OCI-LY3 (cell line): ENCODE results near the gene RPS6KA2.

Source experiments
- H2AFZ ChIP-seq: fragments of 200-600, 300-600 bp; shearing (Covaris generic); 2 replicates; pipeline ENCODE4 v1.6.0; 2014; ENCODE audit warnings: antibody characterized with exemption, low read depth, low read length
- H3K27ac ChIP-seq: fragments of 200-600, 300-600 bp; sonication (generic); 2 replicates; pipeline ENCODE4 v1.5.1; 2014; ENCODE audit warnings: mild to moderate bottlenecking, low read length, moderate library complexity, mixed read lengths
- H3K27me3 ChIP-seq: fragments of 200-600, 300-600 bp; sonication (generic); 2 replicates; pipeline ENCODE4 v1.6.1; 2014; ENCODE audit warnings: low read depth, low read length, mixed read lengths
- H3K36me3 ChIP-seq: fragments of 200-600, 300-600 bp; sonication (generic); replicated peaks from 2 replicates; pipeline ENCODE3; 2014; ENCODE audit warnings: low read depth, low read length, mixed read lengths
- H3K4me1 ChIP-seq: fragments of 300-600, 200-600 bp; sonication (generic); 2 replicates; pipeline ENCODE4 v1.6.1; 2014; ENCODE audit warnings: low read length, mixed read lengths
- H3K4me2 ChIP-seq: fragments of 200-600, 300-600 bp; sonication (generic); 2 replicates; pipeline ENCODE4 v1.6.1; 2014; ENCODE audit warnings: low read length, mixed read lengths
- H3K4me3 ChIP-seq: fragments of 300-600, 200-600 bp; sonication (generic); 2 replicates; pipeline ENCODE4 v1.5.1; 2014; ENCODE audit warnings: antibody characterized with exemption, mild to moderate bottlenecking, low read length, moderate library complexity
- H3K79me2 ChIP-seq: fragments of 300-600, 200-600 bp; shearing (Covaris generic); 2 replicates; pipeline ENCODE4 v1.6.1; 2014; ENCODE audit warnings: mild to moderate bottlenecking, low read length, mixed read lengths
- H3K9ac ChIP-seq: fragments of 300-600, 200-600 bp; shearing (Covaris generic); 2 replicates; pipeline ENCODE4 v1.6.0; 2014; ENCODE audit warnings: mild to moderate bottlenecking, low read length, moderate library complexity
- H3K9me3 ChIP-seq: fragments of 200-600, 300-600 bp; shearing (Covaris generic); 2 replicates; pipeline ENCODE4 v1.6.1; 2014; ENCODE audit warnings: low read length, mixed read lengths; ENCODE audit not compliant: insufficient read depth
- H4K20me1 ChIP-seq: fragments of 200-600, 300-600 bp; sonication (generic); 2 replicates; pipeline ENCODE4 v1.6.1; 2016; ENCODE audit warnings: low read length, mixed read lengths; ENCODE audit not compliant: insufficient read depth
- CTCF ChIP-seq: fragments of 200-600, 300-600 bp; sonication (generic); IDR thresholded peaks from 2 replicates; pipeline ENCODE4 v1.5.1; 2014; ENCODE audit warnings: antibody characterized with exemption, low read length, low read depth
- EZH2phosphoT487 ChIP-seq: fragments of 200-600 bp; shearing (Covaris generic); IDR thresholded peaks from 2 replicates; pipeline ENCODE4 v1.6.1; 2018; ENCODE audit warnings: antibody characterized with exemption, mixed run types, low read depth

RPS6KA2 gene

GRCh38 chr6:166619912-166620311 lies 7.1 kb downstream of the RPS6KA2 start:
- Histone ChIP-seq H3K4me3 (no peak overlapping the region), H3K9me3 (no peaks in the 10 kb centered on the region), H3K9ac (no peak overlapping the region), H4K20me1 (no peaks in the 10 kb centered on the region), H3K79me2 (no peaks in the 10 kb centered on the region), H3K27me3 (no peaks in the 10 kb centered on the region), H3K27ac (no peak overlapping the region), H3K4me2 (no peak overlapping the region), H2AFZ (no peak overlapping the region), H3K4me1 (0 out of 2 replicates have a peak, but pooled peaks cover 4% of the 10 kb centered on the region), H3K36me3 (no peaks in the 10 kb centered on the region)
- TF ChIP-seq EZH2phosphoT487 (no peak), CTCF (no peak)

GRCh38 chr6:166618866-166619761 lies 7.9 kb downstream of the RPS6KA2 start:
- no peaks in the 10 kb centered on the region for H4K20me1 ChIP-seq
- no peak overlapping the region for H3K4me3 ChIP-seq
- no peaks in the 10 kb centered on the region for H3K79me2 ChIP-seq
- no peaks in the 10 kb centered on the region for H3K36me3 ChIP-seq
- H3K27ac ChIP-seq: no peak overlapping the region
- H3K4me1 ChIP-seq: no peaks in the 10 kb centered on the region
- H2AFZ ChIP-seq: no peak overlapping the region
- no peak for TF ChIP-seq CTCF
- TF ChIP-seq EZH2phosphoT487: no peak
- H3K27me3 ChIP-seq: no peaks in the 10 kb centered on the region
- H3K9me3 ChIP-seq: no peaks in the 10 kb centered on the region
- no peak overlapping the region for H3K9ac ChIP-seq
- H3K4me2 ChIP-seq: no peak overlapping the region

DNA sequence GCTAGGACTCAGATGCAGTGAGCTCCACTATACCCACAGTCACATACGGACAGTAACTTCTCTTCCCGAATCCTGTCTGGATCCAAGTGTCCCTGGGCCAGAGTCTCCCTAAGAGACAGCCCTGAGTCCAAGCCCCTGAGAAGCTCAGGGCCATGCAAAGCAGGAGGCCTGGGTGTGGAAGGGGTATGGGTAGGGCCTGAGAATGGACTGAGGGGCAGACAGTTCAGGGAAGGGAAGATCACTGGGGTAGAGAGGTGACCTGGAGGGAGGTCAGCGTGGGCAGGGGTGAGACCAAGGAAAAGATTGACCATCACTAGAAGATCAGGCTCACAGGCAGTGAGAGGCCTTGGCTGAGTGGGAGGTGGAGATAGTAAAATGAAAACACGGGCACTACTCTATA lies 8.8 kb downstream of the RPS6KA2 start:
- no peaks in the 10 kb centered on the region for H3K27me3 ChIP-seq
- H4K20me1 ChIP-seq: no peaks in the 10 kb centered on the region
- H3K27ac ChIP-seq: no peak overlapping the region
- H3K9ac ChIP-seq: no peak overlapping the region
- no peaks in the 10 kb centered on the region for H3K4me1 ChIP-seq
- no peak overlapping the region for H3K4me2 ChIP-seq
- H3K36me3 ChIP-seq: no peaks in the 10 kb centered on the region
- no peaks in the 10 kb centered on the region for H3K79me2 ChIP-seq
- no peak overlapping the region for H3K4me3 ChIP-seq
- no peaks in the 10 kb centered on the region for H3K9me3 ChIP-seq
- H2AFZ ChIP-seq: no peak overlapping the region
- no peak for TF ChIP-seq CTCF
- no peak for TF ChIP-seq EZH2phosphoT487

DNA sequence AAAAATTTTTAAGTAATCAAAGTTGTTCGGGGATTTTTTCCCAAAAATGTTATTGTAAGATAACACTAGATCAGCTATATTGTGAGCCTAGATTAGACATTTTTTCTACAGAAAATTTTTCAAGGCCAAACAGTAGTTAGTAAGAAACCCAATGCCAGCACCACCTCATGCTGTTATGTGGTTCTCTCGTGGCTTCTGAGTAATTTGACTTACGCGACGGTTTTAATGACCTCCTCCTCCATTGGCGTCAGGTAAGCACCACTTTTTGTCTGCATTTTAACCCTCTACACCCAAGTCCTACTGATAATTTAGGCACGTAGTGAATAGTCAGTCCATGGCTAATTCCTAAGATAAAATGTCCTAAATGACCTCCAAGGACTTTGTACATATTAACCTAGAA lies 9.7 kb downstream of the RPS6KA2 start:
- Histone ChIP-seq H3K27me3 (no peaks in the 10 kb centered on the region), H3K27ac (no peak overlapping the region)

More for the DNA sequence above, 9.7 kb downstream of the RPS6KA2 start:
- no peak overlapping the region for H3K4me2 ChIP-seq
- H3K9me3 ChIP-seq: no peaks in the 10 kb centered on the region
- H3K4me3 ChIP-seq: no peak overlapping the region
- no peaks in the 10 kb centered on the region for H3K79me2 ChIP-seq
- H2AFZ ChIP-seq: no peak overlapping the region
- TF ChIP-seq CTCF: no peak
- H3K9ac ChIP-seq: no peak overlapping the region
- no peaks in the 10 kb centered on the region for H3K4me1 ChIP-seq
- no peaks in the 10 kb centered on the region for H3K36me3 ChIP-seq
- H4K20me1 ChIP-seq: no peaks in the 10 kb centered on the region
